SK-N-SH (cell line): ENCODE results near the gene GPR183. TPM values are rescaled to one million over a fixed set of nuclear protein-coding genes. Genes with fewer than 3 reads are reported as not detected.

Experiments
- CTCF ChIA-PET: fragments of 300-600, 350-600 bp; formaldehyde crosslinking; extraction: SDS; loops from one replicate; lab custom pipeline; 2021; lab: Yijun Ruan, JAX
- POLR2A ChIA-PET: fragments of 350-600 bp; sonication (Branson Sonifier 250); formaldehyde crosslinking; extraction: SDS; loops from one replicate; lab custom pipeline; 2020; ENCODE audit warnings: antibody characterized with exemption, inconsistent platforms; lab: Yijun Ruan, JAX
- DNase-seq: peaks from one replicate; pipeline ENCODE4 v3.0.0; 2012
- H2AFZ ChIP-seq: fragments of 200-600 bp; sonication (generic); 2 replicates; pipeline ENCODE4 v1.8.1; 2016; ENCODE audit warnings: antibody characterized with exemption, mild to moderate bottlenecking, low read depth
- H3F3A ChIP-seq: fragments of 200-600 bp; sonication (generic); replicated peaks from 2 replicates; pipeline ENCODE3; 2016; ENCODE audit warnings: antibody characterized with exemption, mild to moderate bottlenecking; ENCODE audit not compliant: insufficient read depth
- H3K27ac ChIP-seq, 2 experiments: fragments of 200-500 bp in 1 of 2; fragments of 200-600 bp in 1 of 2; sonication (Bioruptor generic) in 1 of 2; sonication (generic), shearing (Covaris generic) in 1 of 2; 2 replicates each; pipeline versions ENCODE4 v1.5.1 to v1.6.1; 2014 to 2016; ENCODE audit warnings: low read depth in 2 of 2, inconsistent platforms in 1 of 2, low read length in 1 of 2, mild to moderate bottlenecking in 1 of 2, mixed read lengths in 1 of 2
- H3K27me3 ChIP-seq: fragments of 200-600 bp; sonication (generic), shearing (Covaris generic); 2 replicates; pipeline ENCODE4 v1.6.1; 2016; ENCODE audit warnings: mixed run types; ENCODE audit not compliant: insufficient read depth
- H3K36me3 ChIP-seq, 2 experiments: fragments of 200-500 bp in 1 of 2; fragments of 200-600 bp in 1 of 2; sonication (Bioruptor generic) in 1 of 2; sonication (generic) in 1 of 2; replicated peaks in 1 of 2; 2 replicates each; pipeline versions ENCODE3 to v1.5.1; 2014 to 2016; ENCODE audit warnings: low read length in 1 of 2, mild to moderate bottlenecking in 1 of 2; ENCODE audit not compliant: insufficient read depth in 2 of 2, control insufficient read depth in 1 of 2
- H3K4me1 ChIP-seq, 2 experiments: fragments of 200-500 bp in 1 of 2; fragments of 200-600 bp in 1 of 2; sonication (Bioruptor generic) in 1 of 2; sonication (generic), shearing (Covaris generic) in 1 of 2; 2 replicates each; pipeline versions ENCODE4 v1.5.1 to v1.6.1; 2014 to 2016; ENCODE audit warnings: low read depth in 1 of 2, low read length in 1 of 2, mixed run types in 1 of 2; ENCODE audit not compliant: insufficient read depth in 2 of 2, control insufficient read depth in 1 of 2
- H3K4me2 ChIP-seq: fragments of 200-600 bp; sonication (generic), shearing (Covaris generic); 2 replicates; pipeline ENCODE4 v1.6.1; 2017; ENCODE audit warnings: mixed run types
- H3K4me3 ChIP-seq, 2 experiments: fragments of 200-500 bp in 1 of 2; fragments of 200-600 bp in 1 of 2; sonication (Bioruptor generic) in 1 of 2; sonication (generic), shearing (Covaris generic) in 1 of 2; 2 replicates each; pipeline versions ENCODE4 v1.5.1 to v1.8.1; 2014 to 2016; ENCODE audit warnings: low read depth in 2 of 2, inconsistent platforms in 1 of 2, low read length in 1 of 2, mild to moderate bottlenecking in 1 of 2, mixed read lengths in 1 of 2, moderate library complexity in 1 of 2
- H3K79me2 ChIP-seq: fragments of 200-600 bp; sonication (generic); 2 replicates; pipeline ENCODE4 v1.8.1; 2017; ENCODE audit warnings: mild to moderate bottlenecking; ENCODE audit not compliant: insufficient read depth
- H3K9ac ChIP-seq: fragments of 200-600 bp; sonication (generic); 2 replicates; pipeline ENCODE4 v1.6.1; 2017; ENCODE audit warnings: mixed run types
- H3K9me2 ChIP-seq: fragments of 200-600 bp; sonication (generic); 2 replicates; pipeline ENCODE4 v1.6.1; 2017; ENCODE audit warnings: mixed run types
- H3K9me3 ChIP-seq: fragments of 200-600 bp; sonication (generic); 2 replicates; pipeline ENCODE4 v1.6.1; 2017; ENCODE audit warnings: mixed run types, mild to moderate bottlenecking, moderate library complexity
- H4K20me1 ChIP-seq: fragments of 200-600 bp; sonication (generic); 2 replicates; pipeline ENCODE4 v1.6.1; 2017; ENCODE audit warnings: mild to moderate bottlenecking, mixed run types; ENCODE audit not compliant: insufficient read depth
- CHD2 ChIP-seq: fragments of 150-350 bp; IDR thresholded peaks from 2 replicates; pipeline ENCODE4 v1.6.1; 2018; ENCODE audit warnings: low read length; ENCODE audit not compliant: partially characterized antibody
- CTCF ChIP-seq: fragments of 200-600 bp; sonication (generic); IDR thresholded peaks from 2 replicates; pipeline ENCODE4 v1.6.1; 2017; ENCODE audit warnings: antibody characterized with exemption, mild to moderate bottlenecking, moderate library complexity
- ELF1 ChIP-seq: IDR thresholded peaks from 2 replicates; pipeline ENCODE4 v1.4.0; 2012
- FOXM1 ChIP-seq: IDR thresholded peaks from 2 replicates; pipeline ENCODE4 v1.4.0; 2012; ENCODE audit warnings: low read depth, mild to moderate bottlenecking
- MXI1 ChIP-seq: IDR thresholded peaks from 2 replicates; pipeline ENCODE4 v1.6.1; 2012; ENCODE audit warnings: mild to moderate bottlenecking, low read depth, low read length, improper control_type of control experiment
- NFIC ChIP-seq: IDR thresholded peaks from 2 replicates; pipeline ENCODE4 v1.4.0; 2012; ENCODE audit warnings: borderline replicate concordance
- PBX3 ChIP-seq: IDR thresholded peaks from 2 replicates; pipeline ENCODE4; 2012
- REST ChIP-seq: IDR thresholded peaks from 2 replicates; pipeline ENCODE4 v1.6.1; 2012; ENCODE audit warnings: mild to moderate bottlenecking, low read depth, low read length, moderate library complexity
- SMC3 ChIP-seq: IDR thresholded peaks from 2 replicates; pipeline ENCODE4 v1.6.1; 2012; ENCODE audit warnings: low read depth, low read length, improper control_type of control experiment
- ZBTB33 ChIP-seq: IDR thresholded peaks from 2 replicates; pipeline ENCODE4 v1.4.0; 2012; ENCODE audit warnings: low read depth, borderline replicate concordance
- polyA plus RNA-seq, 3 experiments: library from polyadenylated mRNA; depleted of rRNA; stranded (reverse); fragments of >200 nt; gene quantifications; 2 replicates each; pipeline ENCODE4 v1.2.3, GENCODE V29; 2012

The GPR183 gene
- polyA plus RNA-seq, 1 of the 3 experiments (the other 2 are of a cell fraction): 0.07 TPM

- no peak for TF ChIP-seq CHD2
Observed at GRCh38 chr13:99327126-99327525, 19.9 kb upstream of the GPR183 start (continued).

- Histone ChIP-seq H3K4me2 (no peak overlapping the region), H3K9me2 (no peaks in the 10 kb centered on the region), H3K36me3 (peaks cover 7 to 8% of the 10 kb centered on the region in 2 experiments), H3K4me3 (no peak overlapping the region), H2AFZ (no peak overlapping the region), H3K27me3 (no peaks in the 10 kb centered on the region), H3F3A (peaks cover 27% of the 10 kb centered on the region), H3K27ac (no peak overlapping the region), H3K9ac (no peak overlapping the region), H3K79me2 (no peaks in the 10 kb centered on the region), H4K20me1 (no peaks in the 10 kb centered on the region), H3K4me1 (peaks cover 2 to 25% of the 10 kb centered on the region in 2 experiments), H3K9me3 (no peaks in the 10 kb centered on the region)
- no peak for DNase-seq
- ChIA-PET CTCF (no interaction called here), POLR2A (no interaction called here)
- TF ChIP-seq CTCF (no peak), NFIC (no peak), FOXM1 (no peak), SMC3 (no peak), ELF1 (no peak), REST (no peak), PBX3 (no peak), MXI1 (no peak), ZBTB33 (no peak)
Observed at GRCh38 chr13:99326012-99326411, 18.8 kb upstream of the GPR183 start.
